OCI-LY7 (cell line): Measurements from ENCODE around the gene RHOBTB3. TPM values are rescaled to one million over a fixed set of nuclear protein-coding genes. Genes with fewer than 3 reads are reported as not detected.

ENCODE experiments used
- BruUV-seq: library from RNA; stranded (reverse); fragments of 400-500 nt; replicated peaks from 2 replicates; lab custom pipeline; 2021; lab: Mats Ljungman, UMichigan
- CTCF ChIA-PET: fragments of 300-600 bp; sonication (Branson Sonifier 250); formaldehyde crosslinking; loops from one replicate; lab custom pipeline; 2022; ENCODE audit warnings: antibody characterized with exemption; ENCODE audit not compliant: unreplicated experiment; lab: Charles Lee
- POLR2A ChIA-PET: fragments of 300-600 bp; sonication (Branson Sonifier 250); formaldehyde crosslinking; loops from one replicate; lab custom pipeline; 2022; ENCODE audit warnings: antibody characterized with exemption; lab: Charles Lee
- DNase-seq: peaks from one replicate; pipeline ENCODE4 v3.0.0-alpha.2; 2015; ENCODE audit warnings: low spot score
- H2AFZ ChIP-seq: fragments of 200-600 bp; sonication (generic), shearing (Covaris generic); 2 replicates; pipeline ENCODE4 v1.6.1; 2014; ENCODE audit warnings: mild to moderate bottlenecking, antibody characterized with exemption, low read length, moderate library complexity
- H3K27ac ChIP-seq: fragments of 200-600 bp; sonication (generic); 2 replicates; pipeline ENCODE4 v1.5.1; 2014; ENCODE audit warnings: mixed run types, low read depth, mild to moderate bottlenecking, moderate library complexity, low read length, inconsistent platforms; ENCODE audit not compliant: poor library complexity, severe bottlenecking
- H3K36me3 ChIP-seq: fragments of 200-600 bp; sonication (generic); 2 replicates; pipeline ENCODE4 v1.6.1; 2014; ENCODE audit warnings: mild to moderate bottlenecking, antibody characterized with exemption, low read length, moderate library complexity, mixed read lengths; ENCODE audit not compliant: insufficient read depth
- H3K4me1 ChIP-seq: fragments of 200-600 bp; sonication (generic); 2 replicates; pipeline ENCODE4 v1.5.1; 2014; ENCODE audit warnings: mild to moderate bottlenecking, low read length; ENCODE audit not compliant: insufficient read depth, poor library complexity, severe bottlenecking
- H3K4me2 ChIP-seq: fragments of 200-600 bp; sonication (generic); 2 replicates; pipeline ENCODE4 v1.6.1; 2014; ENCODE audit warnings: mild to moderate bottlenecking, low read length
- H3K4me3 ChIP-seq: fragments of 200-600 bp; sonication (generic); 2 replicates; pipeline ENCODE4 v1.5.1; 2014; ENCODE audit warnings: mild to moderate bottlenecking, low read depth, low read length; ENCODE audit not compliant: poor library complexity, severe bottlenecking
- H3K79me2 ChIP-seq: fragments of 200-600 bp; sonication (generic); 2 replicates; pipeline ENCODE4 v1.6.1; 2016; ENCODE audit warnings: low read depth, mild to moderate bottlenecking, low read length, moderate library complexity, mixed read lengths; ENCODE audit not compliant: insufficient read depth
- H3K9me2 ChIP-seq: fragments of 200-600 bp; sonication (generic); 2 replicates; pipeline ENCODE4 v1.6.1; 2016; ENCODE audit warnings: mild to moderate bottlenecking, low read length, mixed read lengths; ENCODE audit not compliant: insufficient read depth
- H3K9me3 ChIP-seq: fragments of 200-600 bp; sonication (generic); 2 replicates; pipeline ENCODE4 v1.6.1; 2014; ENCODE audit warnings: mild to moderate bottlenecking, mixed run types, low read length, mixed read lengths
- H4K20me1 ChIP-seq: fragments of 200-600 bp; sonication (generic); 2 replicates; pipeline ENCODE4 v1.6.1; 2014; ENCODE audit warnings: mild to moderate bottlenecking, antibody characterized with exemption, low read length, moderate library complexity, mixed read lengths; ENCODE audit not compliant: insufficient read depth
- EZH2phosphoT487 ChIP-seq: fragments of 200-600 bp; sonication (generic); IDR thresholded peaks from 2 replicates; pipeline ENCODE4 v1.6.1; 2018; ENCODE audit warnings: low read depth, borderline replicate concordance, mild to moderate bottlenecking, mixed run types, antibody characterized with exemption, low read length, moderate library complexity, mixed read lengths
- intact Hi-C: fragments of 100-400 bp; cut with micrococcal nuclease; formaldehyde crosslinking; loops from one replicate; pipeline ENCODE4 v1.10.0; 2022; ENCODE audit not compliant: unreplicated experiment
- total RNA-seq, 2 experiments: library from RNA; depleted of rRNA in 1 of 2; stranded (reverse); fragments of >200 nt in 1 of 2; shearing (Covaris generic) in 1 of 2; gene quantifications; 2 replicates each; pipeline ENCODE4 v1.2.3, GENCODE V29; 2014 to 2022
- TF ChIP-seq, protein P1 (sequence below): fragments of 200-600 bp; sonication (generic); conservative IDR thresholded peaks from 2 replicates; pipeline ENCODE4 v1.5.1; 2014; ENCODE audit warnings: mild to moderate bottlenecking, antibody characterized with exemption, low read length, moderate library complexity, mixed read lengths

Gene RHOBTB3
- total RNA-seq, 2 experiments from 2014 or later, result 0.51 to 4.0 TPM

DNA sequence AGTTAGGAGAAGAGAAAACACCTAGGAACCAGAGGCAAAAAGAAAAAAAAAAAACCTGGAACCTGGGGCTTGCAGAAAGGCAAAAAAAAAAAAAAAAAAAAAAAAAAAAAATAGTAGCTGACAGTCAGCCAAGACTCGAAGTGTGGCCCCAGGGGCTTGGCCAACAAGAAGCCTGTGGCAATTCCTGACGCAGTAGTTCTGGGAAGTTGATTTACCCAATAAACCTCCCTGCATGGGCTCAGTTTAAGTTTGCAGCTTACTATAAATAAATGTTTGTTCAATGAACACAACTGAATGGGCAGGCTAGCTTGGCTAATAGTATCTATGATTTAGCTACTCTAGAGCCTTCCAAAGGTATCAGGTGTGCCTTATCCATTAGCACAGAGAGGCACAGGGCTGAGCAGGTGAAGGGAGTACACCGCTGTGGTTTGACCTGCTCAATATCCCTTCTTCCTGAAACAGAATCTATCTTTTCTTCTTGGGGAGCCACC is 112.6 kb downstream of the RHOBTB3 start:
- Histone ChIP-seq H3K9me3 (no peaks in the 10 kb centered on the region), H3K4me3 (no peak overlapping the region), H3K4me1 (peaks cover 6% of the 10 kb centered on the region), H3K4me2 (no peak overlapping the region), H3K79me2 (no peaks in the 10 kb centered on the region), H3K27ac (no peak overlapping the region), H3K9me2 (no peaks in the 10 kb centered on the region), H4K20me1 (no peaks in the 10 kb centered on the region), H2AFZ (no peak overlapping the region), H3K36me3 (no peaks in the 10 kb centered on the region)
- intact Hi-C loops, result loop anchor here (1.0 kb wide), 1 partner anchor 199 kb away; no protein-coding TSS in a partner anchor
- ChIA-PET POLR2A (interaction anchor here (0.6 to 0.9 kb wide), 2 partner anchors 62 to 221 kb away, joined by 3 to 4 read pairs; no protein-coding TSS in a partner anchor), CTCF (interaction anchor here (1.0 kb wide), 1 partner anchor 40 kb away, joined by 3 read pairs; no protein-coding TSS in a partner anchor)
- no peak for TF ChIP-seq EZH2phosphoT487
- TF ChIP-seq, protein P1, sequence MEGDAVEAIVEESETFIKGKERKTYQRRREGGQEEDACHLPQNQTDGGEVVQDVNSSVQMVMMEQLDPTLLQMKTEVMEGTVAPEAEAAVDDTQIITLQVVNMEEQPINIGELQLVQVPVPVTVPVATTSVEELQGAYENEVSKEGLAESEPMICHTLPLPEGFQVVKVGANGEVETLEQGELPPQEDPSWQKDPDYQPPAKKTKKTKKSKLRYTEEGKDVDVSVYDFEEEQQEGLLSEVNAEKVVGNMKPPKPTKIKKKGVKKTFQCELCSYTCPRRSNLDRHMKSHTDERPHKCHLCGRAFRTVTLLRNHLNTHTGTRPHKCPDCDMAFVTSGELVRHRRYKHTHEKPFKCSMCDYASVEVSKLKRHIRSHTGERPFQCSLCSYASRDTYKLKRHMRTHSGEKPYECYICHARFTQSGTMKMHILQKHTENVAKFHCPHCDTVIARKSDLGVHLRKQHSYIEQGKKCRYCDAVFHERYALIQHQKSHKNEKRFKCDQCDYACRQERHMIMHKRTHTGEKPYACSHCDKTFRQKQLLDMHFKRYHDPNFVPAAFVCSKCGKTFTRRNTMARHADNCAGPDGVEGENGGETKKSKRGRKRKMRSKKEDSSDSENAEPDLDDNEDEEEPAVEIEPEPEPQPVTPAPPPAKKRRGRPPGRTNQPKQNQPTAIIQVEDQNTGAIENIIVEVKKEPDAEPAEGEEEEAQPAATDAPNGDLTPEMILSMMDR, result no peak
- no peak for DNase-seq
- BruUV-seq, result no TSS peak

DNA sequence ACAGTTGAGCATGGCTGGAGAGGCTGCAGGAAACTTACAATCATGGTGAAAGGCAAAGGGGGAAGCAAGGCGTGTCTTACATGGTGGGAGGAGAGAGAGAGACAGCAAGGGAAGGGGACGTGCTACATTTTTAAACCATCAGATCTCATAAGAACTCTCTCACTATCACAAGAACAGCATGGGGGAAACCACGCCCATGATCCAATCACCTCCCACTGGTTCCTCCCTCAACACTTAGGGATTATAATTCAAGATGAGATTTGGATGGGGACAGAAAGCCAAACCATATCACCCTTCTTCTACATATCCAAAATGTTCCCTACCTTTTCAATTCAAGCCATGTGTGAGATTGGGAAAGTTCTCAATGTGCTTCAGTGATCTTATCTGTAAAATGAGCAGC is 114.3 kb downstream of the RHOBTB3 start:
- H4K20me1 ChIP-seq, result no peaks in the 10 kb centered on the region
- H3K36me3 ChIP-seq, result no peaks in the 10 kb centered on the region
- no peaks in the 10 kb centered on the region for H3K9me3 ChIP-seq
- CTCF ChIA-PET, result no interaction called here
- no peak for TF ChIP-seq EZH2phosphoT487
- TF ChIP-seq, protein P1, result no peak
- POLR2A ChIA-PET, result interaction anchor here (0.6 to 0.8 kb wide), 2 partner anchors 15 to 76 kb away, joined by 3 read pairs; no protein-coding TSS in a partner anchor
- no peak overlapping the region for H3K4me3 ChIP-seq
- DNase-seq, result no peak
- peaks cover 6% of the 10 kb centered on the region for H3K4me1 ChIP-seq
- H2AFZ ChIP-seq, result no peak overlapping the region
- intact Hi-C loops, result loop anchor here (5.0 kb wide), 3 partner anchors 183 to 878 kb away; partner anchors contain the start of gene ARSK
- H3K9me2 ChIP-seq, result no peaks in the 10 kb centered on the region
- H3K27ac ChIP-seq, result no peak overlapping the region
- H3K4me2 ChIP-seq, result no peak overlapping the region
- BruUV-seq, result no TSS peak
- H3K79me2 ChIP-seq, result no peaks in the 10 kb centered on the region

Other genes with a start within 250 kb of the RHOBTB3 start
- 53.0 and 55.4 TPM in 2 replicates for gene SKIC3, start 176.4 kb upstream of the RHOBTB3 start, total RNA-seq (2014; rRNA removed; shearing (Covaris generic))
- gene SKIC3, start 176.4 kb upstream of the RHOBTB3 start, total RNA-seq (2022), result 73.9 and 81.2 TPM in 2 replicates
- gene ARSK, start 176.2 kb upstream of the RHOBTB3 start, total RNA-seq (2014; rRNA removed; shearing (Covaris generic)), result 4.1 and 5.9 TPM in 2 replicates
- 5.2 and 6.8 TPM in 2 replicates for gene ARSK, start 176.2 kb upstream of the RHOBTB3 start, total RNA-seq (2022)
- not detected in 2 replicates for gene GPR150, start 111.2 kb upstream of the RHOBTB3 start, total RNA-seq (2014; rRNA removed; shearing (Covaris generic))
- not detected in 2 replicates for gene GPR150, start 111.2 kb upstream of the RHOBTB3 start, total RNA-seq (2022)
- gene RFESD, start 84.6 kb upstream of the RHOBTB3 start, total RNA-seq (2014; rRNA removed; shearing (Covaris generic)), result 7.6 and 9.9 TPM in 2 replicates
- gene RFESD, start 84.6 kb upstream of the RHOBTB3 start, total RNA-seq (2022), result 7.6 and 10.9 TPM in 2 replicates
- gene SPATA9, start 48.3 kb upstream of the RHOBTB3 start, total RNA-seq (2014; rRNA removed; shearing (Covaris generic)), result not detected in 2 replicates
- gene SPATA9, start 48.3 kb upstream of the RHOBTB3 start, total RNA-seq (2022), result not detected in 2 replicates
- 26.7 and 80.5 TPM in 2 replicates for gene GLRX, start 91.4 kb downstream of the RHOBTB3 start, total RNA-seq (2014; rRNA removed; shearing (Covaris generic))
- 49.3 and 52.9 TPM in 2 replicates for gene GLRX, start 91.4 kb downstream of the RHOBTB3 start, total RNA-seq (2022)
- gene ELL2, start 230.5 kb downstream of the RHOBTB3 start, total RNA-seq (2014; rRNA removed; shearing (Covaris generic)), result 0.98 and 2.1 TPM in 2 replicates
- gene ELL2, start 230.5 kb downstream of the RHOBTB3 start, total RNA-seq (2022), result 4.7 and 6.7 TPM in 2 replicates